HG02798 (cell line): ENCODE data around the gene DEUP1.
"Not testable (repeated sequence)": the region's sequence is repeated elsewhere in the genome, so short reads cannot be mapped to it uniquely, and the experiment has no call there.

Experiments
- ATAC-seq: cut with Tn5 transposase; IDR thresholded peaks from one replicate; pipeline ENCODE4 v1.9.1; 2021; ENCODE audit warnings: mild to moderate bottlenecking; ENCODE audit not compliant: unreplicated experiment, poor library complexity

The DEUP1 gene, protein sequence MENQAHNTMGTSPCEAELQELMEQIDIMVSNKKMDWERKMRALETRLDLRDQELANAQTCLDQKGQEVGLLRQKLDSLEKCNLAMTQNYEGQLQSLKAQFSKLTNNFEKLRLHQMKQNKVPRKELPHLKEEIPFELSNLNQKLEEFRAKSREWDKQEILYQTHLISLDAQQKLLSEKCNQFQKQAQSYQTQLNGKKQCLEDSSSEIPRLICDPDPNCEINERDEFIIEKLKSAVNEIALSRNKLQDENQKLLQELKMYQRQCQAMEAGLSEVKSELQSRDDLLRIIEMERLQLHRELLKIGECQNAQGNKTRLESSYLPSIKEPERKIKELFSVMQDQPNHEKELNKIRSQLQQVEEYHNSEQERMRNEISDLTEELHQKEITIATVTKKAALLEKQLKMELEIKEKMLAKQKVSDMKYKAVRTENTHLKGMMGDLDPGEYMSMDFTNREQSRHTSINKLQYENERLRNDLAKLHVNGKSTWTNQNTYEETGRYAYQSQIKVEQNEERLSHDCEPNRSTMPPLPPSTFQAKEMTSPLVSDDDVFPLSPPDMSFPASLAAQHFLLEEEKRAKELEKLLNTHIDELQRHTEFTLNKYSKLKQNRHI

DNA sequence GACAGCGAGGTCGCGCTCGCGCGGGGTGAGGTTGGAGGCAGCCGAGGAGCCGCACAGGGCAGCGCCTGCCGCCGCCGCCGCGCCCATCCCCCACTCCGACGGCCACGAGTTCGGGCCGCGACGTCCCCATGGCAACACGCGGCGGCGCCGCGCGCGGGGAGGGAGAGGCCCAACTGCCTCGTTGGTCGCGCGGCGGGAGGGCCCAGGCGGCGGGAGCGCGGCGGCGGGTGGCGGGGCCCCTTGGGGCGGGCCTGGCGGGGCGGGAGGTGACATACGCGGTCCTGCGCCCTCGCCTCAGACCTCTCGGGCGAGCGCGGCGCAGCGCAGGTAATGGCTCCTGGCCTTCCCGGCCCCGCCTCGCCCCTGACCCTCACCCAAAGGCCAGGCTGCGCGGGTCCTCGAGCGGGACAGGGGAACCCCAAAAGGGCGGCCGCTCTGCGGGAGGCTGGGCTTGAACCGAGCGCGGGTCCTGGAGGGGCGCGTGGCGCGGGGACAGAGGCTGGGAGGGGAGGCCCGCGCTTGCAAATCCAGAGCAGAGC, at the start of gene DEUP1:
Gene DEUP1 (plus strand): TSS at position 297 of the 539 bp plus-strand sequence. CDS start 1,518 bp downstream, outside the sequence.
- peak; percentile 33 for ATAC-seq

DNA sequence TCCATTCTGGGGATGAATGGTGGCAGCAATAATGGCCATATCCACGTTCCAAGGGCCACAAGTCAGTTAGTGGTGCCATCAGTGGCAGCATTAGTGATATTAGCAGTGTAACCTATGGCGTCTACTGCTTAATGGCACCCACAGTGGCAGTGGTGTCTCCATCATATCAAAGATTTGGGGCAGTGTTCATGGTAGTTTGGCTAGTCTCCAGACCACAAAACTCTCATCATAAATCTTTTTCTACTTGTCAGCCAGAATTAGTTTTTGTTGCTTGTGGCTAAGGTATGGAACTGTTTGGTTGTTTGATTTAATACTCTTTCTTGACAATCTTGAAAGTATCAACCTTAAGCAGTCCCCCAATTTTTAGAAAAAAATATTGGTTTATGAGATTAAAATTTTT, 45.1 kb upstream of the DEUP1 start:
- no peak for ATAC-seq

DNA sequence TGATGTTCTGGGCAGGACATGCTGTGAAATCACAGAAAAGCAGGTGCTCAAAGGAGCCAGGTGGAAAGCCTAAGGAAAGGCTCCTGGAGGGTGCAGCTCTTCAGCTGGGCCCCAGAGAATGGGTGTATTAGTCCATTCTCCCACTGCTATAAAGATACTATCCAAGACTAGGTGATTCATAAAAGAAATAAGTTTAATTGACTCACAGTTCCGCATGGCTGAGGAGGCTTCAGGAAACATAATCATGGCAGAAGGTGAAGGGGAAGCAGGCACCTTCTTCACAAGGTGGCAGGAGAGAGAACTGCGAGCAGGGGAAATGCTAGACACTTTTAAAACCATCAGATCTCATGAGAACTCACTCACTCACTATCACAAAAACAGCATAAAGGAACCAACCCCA, 43.1 kb upstream of the DEUP1 start:
- ATAC-seq = no peak

DNA sequence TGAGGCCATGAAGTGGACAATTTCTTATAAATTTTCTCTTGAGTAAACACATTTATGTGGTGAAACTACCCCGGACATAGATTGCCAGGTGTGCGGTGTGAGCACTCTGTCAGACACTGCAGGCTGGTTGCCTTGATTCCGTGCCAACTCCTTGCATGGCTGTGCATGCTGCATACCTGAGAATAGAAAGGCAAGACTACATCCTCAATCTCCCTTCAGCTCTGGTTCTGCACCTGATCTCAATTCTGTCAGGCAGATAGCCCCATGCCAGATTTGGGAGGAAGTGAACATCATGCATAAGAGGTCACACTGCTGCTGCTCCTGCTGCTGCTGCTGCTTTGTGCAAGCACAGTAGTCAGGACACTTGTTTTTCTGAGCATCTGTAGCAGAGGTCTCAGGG, 42.5 kb upstream of the DEUP1 start:
- ATAC-seq = peak; percentile 44

DNA sequence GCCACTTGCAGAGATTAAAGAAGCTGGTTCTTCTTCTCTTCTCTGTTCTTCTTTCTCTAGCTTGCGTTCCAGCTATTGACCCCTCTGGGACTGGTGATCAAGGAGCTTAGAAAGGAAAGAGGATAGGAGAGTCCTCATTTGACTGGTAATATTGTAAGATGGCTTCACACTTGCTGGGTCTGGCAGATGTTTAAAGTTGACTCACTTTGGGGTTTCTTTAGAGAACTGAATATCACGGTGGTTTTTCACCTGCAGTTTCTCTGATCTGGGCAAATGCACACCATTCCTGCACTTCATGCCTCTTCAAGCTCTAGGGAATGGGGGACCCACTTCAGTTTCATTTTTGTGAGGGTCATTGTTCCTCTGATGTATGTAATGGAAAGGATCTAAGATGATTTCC, 41.8 kb upstream of the DEUP1 start:
- ATAC-seq = peak; percentile 58

DNA sequence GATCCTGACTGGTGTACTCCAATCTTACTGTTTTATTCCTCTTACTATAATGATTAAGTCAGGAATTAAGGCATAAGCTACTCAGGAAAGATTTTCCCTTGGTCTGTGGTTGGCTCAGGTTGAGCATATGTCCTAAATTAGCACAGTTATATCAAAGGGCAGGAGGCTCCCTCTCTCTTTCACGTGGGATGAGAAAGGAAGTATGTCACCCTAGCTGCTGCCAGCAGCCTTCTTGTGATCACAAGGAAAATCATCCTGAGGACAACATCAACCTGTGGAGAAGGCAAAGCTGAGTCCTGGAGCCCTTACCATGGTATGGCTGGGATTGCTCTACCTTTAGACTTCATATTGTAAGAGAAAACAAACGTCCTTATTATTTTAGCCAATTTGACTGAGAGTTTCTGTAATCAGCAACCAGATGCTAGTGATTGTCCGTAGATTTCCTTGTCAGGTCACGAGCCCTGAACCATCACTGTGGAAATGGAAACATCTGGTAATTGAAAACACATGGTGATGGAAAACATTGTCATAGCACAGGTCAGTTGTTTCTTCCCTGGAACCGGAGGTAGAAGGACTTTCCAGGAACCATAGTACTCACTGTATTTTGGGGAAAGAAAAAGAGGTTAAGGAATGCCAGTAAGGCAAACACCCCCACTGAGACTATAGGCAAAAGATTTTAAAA, 40.6 kb upstream of the DEUP1 start:
- no peak for ATAC-seq

DNA sequence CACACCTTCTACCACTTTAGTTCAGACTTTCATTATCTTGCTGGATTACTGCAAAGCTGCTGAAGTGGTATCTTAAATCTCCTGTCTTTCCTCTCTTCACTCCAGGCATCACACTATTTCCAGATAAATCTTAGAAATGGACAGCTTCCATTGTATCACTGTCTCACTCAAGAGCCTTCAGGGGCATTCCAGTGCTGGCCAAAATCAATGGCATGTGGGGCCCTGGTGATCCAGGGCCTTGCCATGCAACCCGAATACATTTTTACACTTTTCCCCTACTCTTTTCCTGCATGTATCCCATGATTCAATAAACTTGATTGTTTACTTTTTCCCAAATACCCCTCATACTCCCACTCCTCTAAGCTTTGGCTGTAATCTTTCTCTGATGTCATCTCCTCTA, 39.4 kb upstream of the DEUP1 start:
- no peak for ATAC-seq

DNA sequence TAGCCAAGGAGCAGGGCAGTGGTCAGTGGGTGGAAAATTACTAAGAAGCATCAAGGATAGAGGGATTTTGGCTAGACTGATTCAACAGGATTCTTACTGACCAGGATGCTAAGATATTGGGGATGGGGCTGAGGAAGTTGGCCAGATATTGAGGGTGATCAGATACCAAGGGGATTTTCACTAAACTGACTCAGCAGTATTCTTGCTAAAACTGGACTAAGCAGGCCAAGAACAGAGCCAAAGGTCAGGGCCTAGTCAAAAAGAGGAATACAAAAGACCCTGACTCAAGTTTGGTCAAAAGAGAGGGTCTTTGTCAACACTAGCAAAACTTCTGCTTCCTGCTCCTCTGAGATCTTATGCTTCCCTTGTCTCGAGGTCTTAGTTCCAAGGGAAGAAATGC, 38.6 kb upstream of the DEUP1 start:
- no peak for ATAC-seq

DNA sequence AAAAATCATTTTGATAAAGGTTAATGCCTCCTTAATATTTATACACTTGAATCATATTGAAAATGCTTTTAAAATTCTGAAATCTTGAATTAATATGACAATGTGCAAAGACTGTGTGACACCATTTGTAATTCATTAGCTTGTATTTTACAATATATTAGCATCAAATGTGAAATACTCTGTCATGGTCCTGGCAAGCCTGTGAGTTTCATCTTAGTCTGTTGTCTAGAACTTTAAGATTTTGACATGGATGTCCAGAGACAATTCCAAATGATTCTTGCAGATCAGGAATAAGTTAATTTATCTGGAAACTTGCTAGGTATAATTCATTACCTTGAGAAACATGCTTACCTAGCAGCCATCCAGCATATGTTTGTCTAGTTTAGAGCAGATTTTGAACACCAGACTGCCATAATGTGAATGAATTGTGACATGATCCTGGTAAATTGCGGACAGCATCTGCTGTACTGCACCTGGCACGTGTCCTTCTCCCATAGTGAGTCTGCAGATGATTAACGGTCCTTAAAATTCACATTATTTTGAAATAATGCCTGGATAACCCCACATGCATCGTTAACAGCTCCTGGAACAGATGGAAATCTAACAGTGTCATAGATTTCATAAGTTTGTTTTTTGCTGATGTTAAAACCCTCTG, 34.5 kb upstream of the DEUP1 start:
- no peak for ATAC-seq

DNA sequence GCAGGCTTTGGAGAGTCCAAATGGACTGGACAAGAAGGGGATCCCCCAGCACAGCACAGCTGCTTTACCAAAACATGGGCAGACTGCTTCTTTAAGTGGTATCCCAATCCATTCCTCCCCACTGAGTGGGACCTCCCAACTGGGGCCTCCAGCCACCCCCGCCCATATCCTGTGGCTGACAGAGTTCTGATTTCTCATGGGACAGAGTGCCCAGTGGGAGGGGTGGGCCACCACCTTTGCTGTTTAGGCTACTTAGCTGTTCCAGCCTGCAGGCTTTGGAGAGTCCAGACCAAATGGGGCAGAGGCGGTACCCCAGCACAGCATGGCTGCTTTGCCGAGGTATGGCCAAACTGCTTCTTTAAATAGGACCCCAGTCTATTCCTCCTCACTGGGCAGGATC, 26.9 kb upstream of the DEUP1 start:
- no peak for ATAC-seq

DNA sequence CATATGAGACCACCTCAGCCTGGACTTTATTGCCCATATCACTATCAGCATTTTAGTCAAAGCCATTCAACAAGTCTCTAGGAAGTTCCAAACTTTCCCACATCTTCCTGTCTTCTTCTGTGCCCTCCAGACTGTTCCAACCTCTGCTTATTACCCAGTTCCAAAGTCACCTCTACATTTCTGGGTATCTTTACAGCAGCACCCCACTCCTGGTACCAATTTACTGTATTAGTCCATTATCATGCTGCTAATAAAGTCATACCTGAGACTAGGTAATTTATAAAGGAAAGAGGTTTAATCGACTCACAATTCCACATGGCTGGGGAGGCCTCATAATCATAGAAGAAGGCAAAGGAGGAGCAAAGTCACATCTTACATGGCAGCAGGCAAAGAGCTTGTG, 16.1 kb upstream of the DEUP1 start:
- not testable (repeated sequence) for ATAC-seq

DNA sequence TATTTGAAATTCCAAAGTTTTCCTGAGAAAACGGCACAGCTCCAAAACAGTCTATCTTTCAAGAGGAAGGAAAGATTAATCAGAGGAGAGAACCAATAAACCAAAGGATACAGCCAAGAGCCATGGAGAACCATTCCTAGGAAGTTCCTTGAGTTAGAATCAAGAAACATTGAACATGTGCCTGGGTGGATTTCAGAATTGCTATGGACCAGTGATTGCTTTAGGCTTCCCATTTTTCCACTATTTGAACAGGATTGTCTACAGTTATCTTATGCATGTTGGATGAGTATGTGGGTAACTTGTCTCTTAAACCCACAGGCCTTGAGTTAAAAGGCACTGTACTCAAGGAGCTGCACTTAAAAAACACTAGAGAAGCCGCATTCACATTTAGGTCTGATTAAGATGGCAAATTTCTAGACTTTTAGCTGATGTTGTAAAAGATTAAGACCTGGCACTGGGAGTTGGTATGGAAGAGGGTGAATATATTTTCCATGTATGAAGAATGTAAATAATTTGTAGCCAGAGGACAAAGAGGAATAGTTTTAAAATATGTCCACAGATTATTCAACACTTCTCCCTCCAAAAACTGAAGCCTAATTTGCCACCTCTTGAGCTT, 11.2 kb upstream of the DEUP1 start:
- ATAC-seq = no peak

DNA sequence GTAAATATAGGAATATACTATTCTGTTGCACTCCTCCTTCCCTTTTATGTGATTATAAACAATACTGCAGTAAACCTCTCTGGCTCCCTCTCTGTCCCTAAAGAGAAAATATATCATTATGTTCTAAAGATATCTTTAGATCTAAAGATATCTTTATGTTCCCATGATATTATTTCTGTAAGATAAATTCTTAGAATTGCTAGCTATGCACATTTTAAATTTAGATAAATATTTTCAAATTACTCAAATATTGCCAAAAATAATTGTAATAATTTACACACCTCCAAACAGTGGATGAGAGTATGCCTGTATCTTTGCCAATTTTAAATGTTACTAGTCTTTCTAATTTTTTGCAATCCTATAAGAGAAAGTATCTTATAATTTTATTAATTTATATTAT, 10.3 kb upstream of the DEUP1 start:
- ATAC-seq = no peak

DNA sequence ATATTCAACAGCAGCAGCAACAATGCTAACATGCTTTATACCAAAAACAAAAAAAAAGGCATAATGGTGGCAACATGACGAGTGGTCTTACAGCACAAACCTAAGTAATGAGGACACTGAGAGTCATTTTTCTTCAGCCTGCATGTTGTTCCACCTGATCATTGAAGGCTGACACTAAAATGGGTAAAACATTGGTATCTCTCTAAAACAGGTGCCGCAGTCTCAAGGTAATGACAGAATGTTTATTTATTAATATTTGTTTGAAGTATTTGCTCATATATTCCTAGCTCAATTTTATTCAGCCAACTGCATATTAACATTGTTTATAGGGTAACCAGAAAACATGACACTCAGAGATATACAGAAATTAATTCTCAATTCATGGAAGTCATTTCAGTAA, 8.3 kb upstream of the DEUP1 start:
- no peak for ATAC-seq

DNA sequence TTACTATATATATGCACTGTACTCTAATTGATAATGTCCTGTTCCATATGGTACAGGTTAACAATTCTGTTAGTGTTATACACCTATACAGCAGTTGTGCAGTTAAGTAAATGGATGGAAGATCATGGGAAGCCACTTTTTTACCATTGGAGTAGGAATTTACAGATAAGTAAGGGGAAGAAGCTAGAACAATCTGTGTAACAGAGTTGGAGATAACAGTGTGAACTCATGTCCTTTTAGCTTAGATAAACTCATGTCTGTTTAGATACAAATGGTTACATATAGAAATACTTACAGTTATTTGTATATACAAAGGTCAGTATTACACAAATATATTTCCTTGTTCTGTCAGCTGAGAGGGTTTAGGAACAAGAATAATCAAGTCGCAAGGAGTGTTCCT, 6.8 kb upstream of the DEUP1 start:
- ATAC-seq = no peak

DNA sequence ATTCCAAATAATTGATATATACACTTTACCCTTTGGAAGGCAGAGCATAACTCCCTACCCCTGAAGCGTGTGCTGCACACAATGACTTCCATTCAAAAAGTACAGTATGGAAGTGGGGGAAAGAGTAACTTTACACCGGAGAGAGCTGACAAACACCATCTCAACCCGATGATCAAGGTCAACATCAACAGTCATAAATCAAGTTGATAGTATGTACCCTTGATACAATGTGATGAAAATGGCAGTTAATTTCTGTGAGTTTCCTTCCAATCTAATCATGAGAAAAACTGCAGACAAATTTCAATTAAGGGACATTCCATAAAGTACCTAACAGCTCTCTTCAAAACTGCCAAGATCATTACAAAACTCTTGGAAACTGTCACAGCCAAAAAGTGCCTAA, 6.0 kb upstream of the DEUP1 start:
- no peak for ATAC-seq

DNA sequence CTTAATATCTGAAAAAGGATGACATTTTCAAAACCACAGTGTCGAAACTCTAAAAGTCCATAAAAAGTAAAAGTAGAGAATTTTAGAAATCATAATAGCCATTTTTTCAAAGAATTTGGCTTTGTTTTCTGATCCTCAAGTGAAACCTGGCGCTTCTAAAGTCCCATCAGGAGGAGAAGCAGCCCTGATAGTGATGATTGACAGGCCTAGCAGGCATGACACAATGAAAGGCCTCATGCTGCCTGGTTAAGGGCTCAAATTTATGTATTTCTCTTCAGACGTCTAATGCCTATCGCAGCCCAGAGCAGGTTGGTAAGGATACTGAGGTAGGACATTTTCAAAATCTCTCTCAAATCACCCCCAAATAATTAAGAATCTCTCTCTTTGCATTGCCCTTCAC, 3.9 kb upstream of the DEUP1 start:
- no peak for ATAC-seq

DNA sequence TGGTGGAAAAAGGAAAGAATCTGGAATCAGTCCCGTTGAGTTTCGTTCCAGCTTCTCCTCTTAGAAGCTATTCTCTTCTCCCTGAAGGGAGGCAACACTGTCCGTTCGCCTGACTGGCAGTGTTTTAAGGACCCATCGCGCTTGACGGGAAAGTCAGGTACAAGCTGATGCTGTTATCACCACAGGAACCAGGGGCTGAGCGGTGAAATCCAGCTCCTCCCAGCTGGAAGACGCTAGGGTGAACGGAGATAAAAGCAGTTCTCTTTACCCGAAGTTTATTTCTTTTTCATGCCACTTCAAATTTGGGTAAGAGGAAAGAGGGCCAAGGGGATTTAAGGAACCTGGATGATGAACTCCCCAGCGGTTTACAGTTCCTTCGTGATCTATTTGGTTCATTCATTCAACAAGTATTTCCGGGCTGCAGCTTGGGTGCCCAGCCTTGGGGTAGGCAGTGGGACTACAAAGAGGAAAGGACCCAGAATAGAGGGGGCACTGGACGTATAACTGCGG, 551 bp upstream of the DEUP1 start:
- no peak for ATAC-seq

DNA sequence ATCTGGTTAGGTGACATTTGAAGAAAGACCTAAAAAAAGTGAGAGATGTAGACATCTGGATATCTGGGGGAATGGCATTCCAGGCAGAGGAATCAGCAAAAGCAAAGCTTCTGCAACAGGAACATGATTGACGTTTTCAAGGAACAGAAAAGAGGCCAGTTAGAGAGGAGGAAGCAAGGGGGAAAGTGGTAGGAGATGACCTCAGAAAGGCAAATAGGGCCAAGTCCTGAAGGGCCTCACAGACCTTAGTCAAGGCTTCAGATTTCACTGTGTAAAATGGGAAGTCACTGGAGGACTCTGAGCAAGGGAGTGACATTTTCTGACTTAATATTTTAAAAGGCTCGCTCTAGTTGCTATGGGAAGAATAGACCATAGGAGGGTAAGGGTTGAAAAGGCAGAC, 9.7 kb downstream of the DEUP1 start:
- no peak for ATAC-seq

DNA sequence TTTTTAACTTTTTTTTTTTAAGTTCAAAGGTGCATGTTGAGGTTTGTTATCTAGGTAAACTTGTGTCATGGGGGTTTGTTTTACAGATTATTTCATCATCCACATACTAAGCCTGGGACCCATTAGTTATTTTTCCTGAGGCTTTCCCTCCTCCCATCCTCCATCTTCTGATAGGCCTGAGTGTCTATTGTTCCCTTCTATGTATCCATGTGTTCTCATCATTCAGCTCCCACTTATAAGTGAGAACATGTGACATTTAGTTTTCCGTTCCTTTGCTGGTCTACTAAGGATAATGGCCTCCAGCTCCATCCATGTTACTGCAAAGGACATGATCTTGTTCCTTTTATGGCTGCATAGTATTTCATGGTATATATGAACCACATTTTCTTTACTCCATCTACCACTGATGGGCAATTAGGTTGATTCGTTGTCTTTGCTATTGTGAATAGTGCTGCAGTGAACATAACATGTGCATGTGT, 14.4 kb downstream of the DEUP1 start:
- no peak for ATAC-seq
